ENCODE data around the gene IER2.
A peak's percentile ranks its signal among the peaks of the same experiment; 100 is the strongest.
"Not testable (repeated sequence)": the region's sequence is repeated elsewhere in the genome, so short reads cannot be mapped to it uniquely, and the experiment has no call there.

The IER2 gene

DNA sequence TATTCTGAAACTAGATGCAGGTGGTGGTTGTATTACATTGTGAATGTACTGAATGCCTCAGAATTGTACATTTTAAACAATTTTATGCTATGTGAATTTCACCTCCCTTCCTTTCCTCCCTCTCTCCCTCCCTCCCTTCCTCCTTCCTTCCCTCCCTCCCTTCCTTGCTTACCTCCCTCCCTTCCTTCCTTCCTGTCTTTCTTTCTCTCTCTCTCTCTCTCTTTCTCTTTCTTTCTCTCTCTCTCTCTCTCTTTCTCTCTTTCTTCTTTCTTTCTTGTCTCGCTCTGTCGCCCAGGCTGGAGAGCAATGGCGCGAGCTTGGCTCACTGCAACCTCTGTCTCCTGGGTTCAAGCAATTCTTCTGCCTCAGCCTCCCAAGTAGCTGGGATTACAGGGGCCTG lies 37.2 kb downstream of the IER2 start:
- Mint-ChIP-seq H3K4me3 (no peak overlapping the region), H3K27ac (ENCODE audit: low read depth) (peak overlapping the region; percentile 58), H3K9me3 (no peaks in the 10 kb centered on the region), H3K36me3 (ENCODE audit: insufficient read depth) (no peaks in the 10 kb centered on the region), H3K27me3 (no peaks in the 10 kb centered on the region), H3K4me1 (peaks cover 18% of the 10 kb centered on the region)
- no peak for DNase-seq (ENCODE audit: low spot score in 2 of 2)
- ATAC-seq (replicated peaks; ENCODE audit: extremely low read depth, poor library complexity, severe bottlenecking): no peak

DNA sequence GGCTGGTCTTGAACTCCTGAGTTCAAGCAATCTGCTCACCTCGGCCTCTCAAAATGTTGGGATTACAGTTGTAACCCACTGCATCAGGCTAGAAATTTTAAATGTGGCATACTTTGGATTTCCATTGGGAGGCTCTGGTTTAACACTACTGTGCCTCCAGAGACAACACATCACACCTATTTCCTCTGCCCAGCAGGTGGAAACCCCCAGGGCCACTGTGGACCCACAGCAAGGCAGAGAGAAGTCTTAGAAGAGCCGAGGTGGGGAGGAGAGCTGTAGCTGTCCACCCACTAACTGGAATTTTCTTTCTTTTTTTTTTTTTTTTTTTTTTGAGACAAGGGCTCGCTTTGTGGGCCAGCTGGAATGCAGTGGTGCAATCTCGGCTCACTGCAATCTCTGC lies 39.4 kb downstream of the IER2 start:
- Mint-ChIP-seq H3K27ac (ENCODE audit: low read depth) (no peak overlapping the region), H3K36me3 (ENCODE audit: insufficient read depth) (no peaks in the 10 kb centered on the region), H3K9me3 (no peaks in the 10 kb centered on the region), H3K27me3 (no peaks in the 10 kb centered on the region), H3K4me1 (peaks cover 17% of the 10 kb centered on the region), H3K4me3 (no peak overlapping the region)
- no peak for DNase-seq (ENCODE audit: low spot score in 2 of 2)
- no peak for ATAC-seq (replicated peaks; ENCODE audit: extremely low read depth, poor library complexity, severe bottlenecking)

DNA sequence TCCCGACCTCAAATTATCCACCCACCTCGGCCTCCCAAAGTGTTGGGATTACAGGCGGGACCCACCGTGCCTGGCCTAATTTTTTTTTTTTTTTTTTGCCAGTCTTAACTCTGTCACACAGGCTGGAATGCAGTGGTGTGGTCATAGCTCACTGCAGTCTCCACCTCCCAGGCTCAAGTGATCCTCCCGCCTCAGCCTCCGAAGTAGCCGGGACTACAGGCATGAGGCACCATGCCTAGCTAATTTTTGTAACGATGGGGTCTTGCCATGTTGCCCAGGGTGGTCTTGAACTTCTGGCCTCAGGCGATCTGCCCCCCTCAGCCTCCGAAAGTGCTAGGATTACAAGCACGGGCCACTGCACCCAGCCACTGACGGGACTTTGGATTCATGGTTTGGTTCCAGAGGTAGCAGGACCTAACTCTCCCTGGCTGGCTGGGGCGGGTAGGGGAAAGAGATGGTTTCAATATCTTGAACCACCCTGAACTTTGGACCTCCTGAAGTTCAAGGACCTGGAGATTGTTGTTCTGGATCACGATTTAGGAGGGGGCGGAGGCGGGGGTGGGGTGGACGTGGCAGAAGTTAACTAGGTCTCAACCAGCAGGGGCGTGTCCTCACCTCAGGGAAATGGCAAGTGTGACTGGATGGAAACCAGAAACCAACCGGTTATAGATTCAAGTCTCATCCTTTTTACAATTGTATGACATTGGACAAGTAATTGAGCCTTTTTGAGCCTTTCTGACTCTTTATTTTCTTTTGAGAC lies 40.8 kb downstream of the IER2 start:
- no peak for ATAC-seq (replicated peaks; ENCODE audit: extremely low read depth, poor library complexity, severe bottlenecking)
- H3K36me3 Mint-ChIP-seq (ENCODE audit: insufficient read depth): no peaks in the 10 kb centered on the region
- no peaks in the 10 kb centered on the region for H3K9me3 Mint-ChIP-seq
- H3K27me3 Mint-ChIP-seq: no peaks in the 10 kb centered on the region
- no peak overlapping the region for H3K27ac Mint-ChIP-seq (ENCODE audit: low read depth)
- H3K4me3 Mint-ChIP-seq: no peak overlapping the region
- no peak for DNase-seq (ENCODE audit: low spot score in 2 of 2)
- H3K4me1 Mint-ChIP-seq: peaks cover 19% of the 10 kb centered on the region

DNA sequence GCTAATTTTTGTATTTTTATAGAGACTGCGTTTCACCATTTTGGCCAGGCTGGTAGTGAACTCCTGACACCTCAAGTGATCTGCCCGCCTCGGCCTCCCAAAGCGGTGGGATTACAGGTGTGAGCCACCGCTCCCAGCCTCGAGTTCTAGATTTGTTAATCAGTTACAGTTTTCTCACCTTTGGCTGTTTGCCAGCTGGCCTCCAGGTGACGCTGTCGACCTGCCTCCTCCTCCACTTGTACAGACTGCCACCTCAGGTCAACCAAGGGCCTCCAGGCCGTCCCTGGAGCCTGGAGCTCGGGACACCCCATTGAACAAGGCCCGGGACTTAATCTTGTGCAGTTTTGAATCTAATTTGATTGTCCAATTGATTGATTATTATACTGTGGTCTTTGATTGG lies 45.5 kb downstream of the IER2 start:
- Mint-ChIP-seq H3K4me3 (no peak overlapping the region), H3K36me3 (ENCODE audit: insufficient read depth) (no peaks in the 10 kb centered on the region), H3K27ac (ENCODE audit: low read depth) (peak overlapping the region; percentile 59), H3K9me3 (no peaks in the 10 kb centered on the region), H3K4me1 (peaks cover 7% of the 10 kb centered on the region), H3K27me3 (no peaks in the 10 kb centered on the region)
- DNase-seq (ENCODE audit: low spot score in 2 of 2) (peak; percentile 28 to 35), ATAC-seq (replicated peaks; ENCODE audit: extremely low read depth, poor library complexity, severe bottlenecking) (peak; percentile 40)

DNA sequence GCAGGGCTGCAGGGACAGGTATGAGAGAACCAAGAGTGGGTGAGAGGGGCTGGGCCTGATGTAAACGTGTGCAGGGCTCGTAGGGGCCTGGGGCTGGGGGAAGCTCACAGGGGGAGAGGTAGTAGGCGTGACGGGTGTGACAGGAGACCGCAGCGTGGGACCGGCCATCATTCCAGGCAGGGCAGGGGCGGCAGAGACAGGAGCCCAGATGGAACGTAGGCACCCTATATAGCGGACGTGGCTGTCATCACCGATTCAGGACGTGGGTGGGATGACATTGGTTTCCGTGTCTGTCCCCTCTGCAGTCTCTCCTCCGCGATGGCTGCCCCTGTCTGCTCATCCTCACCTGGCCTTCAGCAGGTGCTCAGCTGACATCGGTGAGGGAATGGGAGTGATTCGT lies 48.4 kb downstream of the IER2 start:
- Mint-ChIP-seq H3K4me3 (no peak overlapping the region), H3K27me3 (no peaks in the 10 kb centered on the region), H3K36me3 (ENCODE audit: insufficient read depth) (no peaks in the 10 kb centered on the region), H3K27ac (ENCODE audit: low read depth) (peak overlapping the region; percentile 67), H3K9me3 (no peaks in the 10 kb centered on the region), H3K4me1 (peaks cover 7% of the 10 kb centered on the region)
- DNase-seq (ENCODE audit: low spot score in 2 of 2) (no peak), ATAC-seq (replicated peaks; ENCODE audit: extremely low read depth, poor library complexity, severe bottlenecking) (no peak)

DNA sequence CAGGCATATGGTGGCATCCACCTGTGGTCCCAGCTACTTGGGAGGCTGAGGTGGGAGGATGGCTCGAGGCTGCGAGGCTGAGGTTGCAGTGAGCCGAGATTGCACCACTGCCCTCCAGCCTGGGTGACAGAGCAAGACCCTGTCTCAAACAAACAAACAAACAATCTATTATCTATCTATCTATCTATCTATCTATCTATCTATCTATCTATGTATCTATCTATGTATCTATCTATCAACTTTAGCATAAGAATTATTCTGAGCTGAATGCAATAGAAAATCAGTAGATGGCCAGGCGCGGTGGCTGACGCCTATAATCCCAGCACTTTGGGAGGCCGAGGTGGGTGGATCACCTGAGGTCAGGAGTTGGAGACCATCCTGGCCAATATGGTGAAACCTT lies 51.9 kb downstream of the IER2 start:
- not testable (repeated sequence) for ATAC-seq (replicated peaks; ENCODE audit: extremely low read depth, poor library complexity, severe bottlenecking); H3K27ac Mint-ChIP-seq (ENCODE audit: low read depth); H3K9me3 Mint-ChIP-seq; H3K36me3 Mint-ChIP-seq (ENCODE audit: insufficient read depth); H3K4me1 Mint-ChIP-seq; H3K4me3 Mint-ChIP-seq; H3K27me3 Mint-ChIP-seq; DNase-seq (ENCODE audit: low spot score in 2 of 2)

Data from central memory CD8-positive, alpha-beta T cell (primary cell).